HepG2 (cell line): ENCODE data around the gene VAMP5. TPM values are rescaled to one million over a fixed set of nuclear protein-coding genes. Genes with fewer than 3 reads are reported as not detected.

ENCODE experiments used
- ARNT ChIP-seq: fragments of 450-650 bp; IDR thresholded peaks from 2 replicates; pipeline ENCODE4 v1.6.1; 2017
- ATF5 ChIP-seq: sonication (generic); formaldehyde crosslinking; IDR thresholded peaks from 2 replicates; pipeline ENCODE4 v1.4.0; 2020; ENCODE audit warnings: mild to moderate bottlenecking, low read depth, missing genetic modification reagents
- BRD4 ChIP-seq: sonication (generic); formaldehyde crosslinking; IDR thresholded peaks from 2 replicates; pipeline ENCODE4 v1.4.0; 2020; ENCODE audit warnings: missing genetic modification reagents
- CEBPG ChIP-seq: IDR thresholded peaks from 2 replicates; pipeline ENCODE4 v1.6.1; 2016
- LBX2 ChIP-seq: sonication (generic); formaldehyde crosslinking; IDR thresholded peaks from 2 replicates; pipeline ENCODE4 v1.5.0; 2020; ENCODE audit warnings: missing genetic modification reagents, mild to moderate bottlenecking, borderline replicate concordance
- MEIS2 ChIP-seq: sonication (generic); formaldehyde crosslinking; IDR thresholded peaks from 2 replicates; pipeline ENCODE4 v1.9.0; 2021; ENCODE audit warnings: mild to moderate bottlenecking, missing genetic modification reagents
- NKX3-1 ChIP-seq: sonication (generic); formaldehyde crosslinking; IDR thresholded peaks from 2 replicates; pipeline ENCODE4 v1.5.0; 2020; ENCODE audit warnings: missing genetic modification reagents
- NR2F6 ChIP-seq, 2 experiments: IDR thresholded peaks; 2 replicates each; pipeline ENCODE4 v1.6.1; 2016; ENCODE audit warnings: antibody characterized with exemption in 1 of 2, mild to moderate bottlenecking in 1 of 2
- PATZ1 ChIP-seq: sonication (generic); formaldehyde crosslinking; IDR thresholded peaks from 2 replicates; pipeline ENCODE4 v1.4.0; 2020; ENCODE audit warnings: missing genetic modification reagents
- STAT6 ChIP-seq: sonication (generic); formaldehyde crosslinking; IDR thresholded peaks from 2 replicates; pipeline ENCODE4 v1.4.0; 2020; ENCODE audit warnings: missing genetic modification reagents, mild to moderate bottlenecking, borderline replicate concordance
- TFAP4 ChIP-seq: sonication (generic); IDR thresholded peaks from 2 replicates; pipeline ENCODE4 v1.6.1; 2016; ENCODE audit warnings: low read depth, borderline replicate concordance
- ZBTB34 ChIP-seq: sonication (generic); formaldehyde crosslinking; IDR thresholded peaks from 2 replicates; pipeline ENCODE4 v1.8.0; 2022; ENCODE audit warnings: mild to moderate bottlenecking, missing genetic modification reagents
- ZNF275 ChIP-seq: sonication (generic); formaldehyde crosslinking; IDR thresholded peaks from 2 replicates; pipeline ENCODE4 v1.8.0; 2022; ENCODE audit warnings: missing genetic modification reagents, mild to moderate bottlenecking, inconsistent platforms, borderline replicate concordance
- ZNF337 ChIP-seq: sonication (generic); formaldehyde crosslinking; IDR thresholded peaks from 2 replicates; pipeline ENCODE4 v1.5.1; 2020; ENCODE audit warnings: missing genetic modification reagents, low read depth, mild to moderate bottlenecking, borderline replicate concordance
- ZNF468 ChIP-seq: sonication (generic); formaldehyde crosslinking; IDR thresholded peaks from 2 replicates; pipeline ENCODE4 v1.8.0; 2022; ENCODE audit warnings: mild to moderate bottlenecking, moderate library complexity, missing genetic modification reagents
- ZNF556 ChIP-seq: sonication (generic); formaldehyde crosslinking; IDR thresholded peaks from 2 replicates; pipeline ENCODE4 v1.4.0; 2020; ENCODE audit warnings: mild to moderate bottlenecking, missing genetic modification reagents, borderline replicate concordance
- ZNF558 ChIP-seq: sonication (generic); formaldehyde crosslinking; IDR thresholded peaks from 2 replicates; pipeline ENCODE4 v1.9.0; 2022; ENCODE audit warnings: mild to moderate bottlenecking, missing genetic modification reagents, borderline replicate concordance
- polyA plus RNA-seq, 8 experiments: library from polyadenylated mRNA; depleted of rRNA in 3 of 8; stranded (reverse) in 7 of 8; unstranded in 1 of 8; fragments of >200 nt; fragmentation: Illumina TruSeq in 4 of 8; extraction: Trizol in 4 of 8; gene quantifications; 2 replicates each; pipeline versions ENCODE4 v1.2.1 to v1.2.3, GENCODE V29; 2011 to 2016; ENCODE audit warnings: low read depth in 4 of 8, missing spikeins in 1 of 8, mixed read lengths in 1 of 8; ENCODE audit not compliant: insufficient read depth in 1 of 8
- total RNA-seq, 5 experiments: library from RNA; depleted of rRNA; stranded (reverse); fragments of >200 nt; fragmentation: Illumina TruSeq; extraction: Trizol; gene quantifications; 2 replicates each; pipeline ENCODE4 v1.2.3, GENCODE V29; 2016; ENCODE audit warnings: low read depth in 1 of 5

Gene VAMP5
- total and polyA plus RNA-seq, 2 of the 13 experiments (the other 11 are each of a cell fraction or from before 2014, with no cell fraction given), result 7.2 to 56.7 TPM

GRCh38 chr2:85601771-85602475 lies 17.7 kb downstream of the VAMP5 start (continued):
- no peak for TF ChIP-seq STAT6
- peak; percentile 35 for TF ChIP-seq BRD4 (CRISPR knock-in tag)
- no peak for TF ChIP-seq CEBPG (CRISPR knock-in tag)
- no peak for TF ChIP-seq NKX3-1 (CRISPR knock-in tag)
- no peak for TF ChIP-seq MEIS2
- no peak for TF ChIP-seq ARNT
- TF ChIP-seq NR2F6 (IDR thresholded peaks at IDR 0.05), result peak; percentile 33; the same call in 1 of the 2 replicates
- peak; percentile 41; the same call in 1 of the 2 replicates for TF ChIP-seq NR2F6 (CRISPR knock-in tag; IDR thresholded peaks at IDR 0.05)
- TF ChIP-seq ZNF275 (CRISPR knock-in tag), result no peak
- TF ChIP-seq ATF5 (CRISPR knock-in tag), result no peak
- TF ChIP-seq PATZ1 (CRISPR knock-in tag), result peak; percentile 83
- TF ChIP-seq ZNF558 (CRISPR knock-in tag), result peak; percentile 89
- peak; percentile 98 for TF ChIP-seq TFAP4
- no peak for TF ChIP-seq ZNF337 (CRISPR knock-in tag)
- no peak for TF ChIP-seq LBX2 (CRISPR knock-in tag)
- peak; percentile 69; the same call in 1 of the 2 replicates for TF ChIP-seq ZNF468
- TF ChIP-seq ZBTB34 (CRISPR knock-in tag), result 0 out of 2 replicates have a peak, but pooled peaks have one; percentile 45
- TF ChIP-seq ZNF556 (CRISPR knock-in tag), result no peak
